NCI-H1417 treated with DMSO at 0.1 percent for 48 hours (cell line): ENCODE results near the gene FKBP4.

Experiments used
- DNase-seq: peaks from one replicate; lab custom pipeline; 2025; lab: John Stamatoyannopoulos, UW

The FKBP4 gene

GRCh38 chr12:2853626-2854025, 58.9 kb downstream of the FKBP4 start:
- DNase-seq = no peak
